Myocyte (in vitro differentiated cells): Measurements from ENCODE around the gene MRPL51. TPM values are rescaled to one million over a fixed set of nuclear protein-coding genes. Genes with fewer than 3 reads are reported as not detected.

Experiments used
- total RNA-seq: library from RNA; depleted of rRNA; stranded (reverse); fragments of >200 nt; gene quantifications from 2 replicates; pipeline ENCODE4 v1.2.3, GENCODE V29; 2014

The MRPL51 gene
- total RNA-seq, 1 donor from 2014 or later: 92.2 TPM

Other genes with a start within 250 kb of the MRPL51 start
- gene PLEKHG6, start 182.6 kb downstream of the MRPL51 start, total RNA-seq: not detected in 2 replicates
- 147 and 150 TPM in 2 replicates for gene TNFRSF1A, start 151.2 kb downstream of the MRPL51 start, total RNA-seq
- 0.13 and 1.0 TPM in 2 replicates for gene SCNN1A, start 117.7 kb downstream of the MRPL51 start, total RNA-seq
- 135 and 146 TPM in 2 replicates for gene LTBR, start 109.1 kb downstream of the MRPL51 start, total RNA-seq
- gene CD27, start 48.3 kb downstream of the MRPL51 start, total RNA-seq: not detected in 2 replicates
- 10.9 and 14.0 TPM in 2 replicates for gene TAPBPL, start 41.2 kb downstream of the MRPL51 start, total RNA-seq
- gene VAMP1, start 22.6 kb downstream of the MRPL51 start, total RNA-seq: 19.2 and 23.7 TPM in 2 replicates
- 15.5 and 40.4 TPM in 2 replicates for gene NCAPD2, start 840 bp upstream of the MRPL51 start, total RNA-seq
- 5,449 and 7,261 TPM in 2 replicates for gene GAPDH, start 41.3 kb upstream of the MRPL51 start, total RNA-seq
- gene IFFO1, start 62.8 kb upstream of the MRPL51 start, total RNA-seq: 221 and 252 TPM in 2 replicates
- 53.3 and 81.3 TPM in 2 replicates for gene NOP2, start 75.0 kb upstream of the MRPL51 start, total RNA-seq
- gene CHD4, start 114.1 kb upstream of the MRPL51 start, total RNA-seq: 368 and 425 TPM in 2 replicates
- gene LPAR5, start 142.7 kb upstream of the MRPL51 start, total RNA-seq: not detected in 2 replicates
- gene ACRBP, start 154.2 kb upstream of the MRPL51 start, total RNA-seq: 0.16 TPM in 2 replicates
- gene ING4, start 169.9 kb upstream of the MRPL51 start, total RNA-seq: 41.0 and 53.8 TPM in 2 replicates
- gene ZNF384, start 196.1 kb upstream of the MRPL51 start, total RNA-seq: 16.9 and 22.3 TPM in 2 replicates
- not detected in 2 replicates for gene PIANP, start 207.6 kb upstream of the MRPL51 start, total RNA-seq
- gene COPS7A, start 230.8 kb upstream of the MRPL51 start, total RNA-seq: 118 and 125 TPM in 2 replicates